COLO668 (cell line): ENCODE data around the gene LRRC38.

Experiments
- DNase-seq: peaks from one replicate; lab custom pipeline; 2025; ENCODE audit not compliant: unreplicated experiment; lab: John Stamatoyannopoulos, UW

LRRC38 gene

GRCh38 chr1:13517193-13517812 is 3.5 kb upstream of the LRRC38 start:
- DNase-seq: peak; percentile 18

GRCh38 chr1:13516606-13517005 is 2.8 kb upstream of the LRRC38 start:
- DNase-seq: no peak

- DNase-seq: no peak
Observed at GRCh38 chr1:13514821-13515220, 1.0 kb upstream of the LRRC38 start.

GRCh38 chr1:13513063-13513894 is 524 bp downstream of the LRRC38 start:
- DNase-seq: no peak

- DNase-seq: no peak
Observed at GRCh38 chr1:13512472-13512871, 1.3 kb downstream of the LRRC38 start.

- no peak for DNase-seq
Observed at GRCh38 chr1:13510499-13510898, 3.3 kb downstream of the LRRC38 start.

- no peak for DNase-seq
Observed at GRCh38 chr1:13507075-13507474, 6.7 kb downstream of the LRRC38 start.

- no peak for DNase-seq
Observed at GRCh38 chr1:13505020-13505419, 8.8 kb downstream of the LRRC38 start.

- DNase-seq: no peak
Observed at GRCh38 chr1:13500806-13501205, 13.0 kb downstream of the LRRC38 start.

GRCh38 chr1:13499422-13499821 is 14.4 kb downstream of the LRRC38 start:
- no peak for DNase-seq

- DNase-seq: no peak
Observed at GRCh38 chr1:13498553-13498952, 15.2 kb downstream of the LRRC38 start.

GRCh38 chr1:13495186-13495585 is 18.6 kb downstream of the LRRC38 start:
- DNase-seq: no peak

- DNase-seq: no peak
Observed at GRCh38 chr1:13494712-13495111, 19.1 kb downstream of the LRRC38 start.

- no peak for DNase-seq
Observed at GRCh38 chr1:13494025-13494424, 19.8 kb downstream of the LRRC38 start.

- no peak for DNase-seq
Observed at GRCh38 chr1:13492711-13493110, 21.1 kb downstream of the LRRC38 start.

- no peak for DNase-seq
Observed at GRCh38 chr1:13487957-13488356, 25.8 kb downstream of the LRRC38 start.

- no peak for DNase-seq
Observed at GRCh38 chr1:13487143-13487868, 26.5 kb downstream of the LRRC38 start.

- no peak for DNase-seq
Observed at GRCh38 chr1:13483946-13484345, 29.9 kb downstream of the LRRC38 start.

- DNase-seq: no peak
Observed at GRCh38 chr1:13482600-13482999, 31.2 kb downstream of the LRRC38 start.

- no peak for DNase-seq
Observed at GRCh38 chr1:13479171-13479856, 34.5 kb downstream of the LRRC38 start.

- DNase-seq: no peak
Observed at GRCh38 chr1:13478692-13479091, 35.1 kb downstream of the LRRC38 start.
